Endometrial microvascular endothelial cells (primary cell): ENCODE measurements around the gene C17orf67. TPM values are rescaled to one million over a fixed set of nuclear protein-coding genes. Genes with fewer than 3 reads are reported as not detected.

ENCODE experiments used
- in situ Hi-C: cut with HindIII; loops from 2 replicates; pipeline ENCODE4 v1.10.0; 2017; ENCODE audit warnings: low sequenced_read_pairs, low pct_unique_long_range_greater_than_20kb; ENCODE audit errors: inconsistent ontology term
- total RNA-seq: library from RNA; depleted of rRNA; stranded (reverse); fragments of >200 nt; gene quantifications from one replicate; pipeline ENCODE4 v1.2.3, GENCODE V29; 2015; ENCODE audit errors: inconsistent ontology term

Gene C17orf67
- total RNA-seq, 1 donor from 2014 or later, result 1.5 TPM

DNA sequence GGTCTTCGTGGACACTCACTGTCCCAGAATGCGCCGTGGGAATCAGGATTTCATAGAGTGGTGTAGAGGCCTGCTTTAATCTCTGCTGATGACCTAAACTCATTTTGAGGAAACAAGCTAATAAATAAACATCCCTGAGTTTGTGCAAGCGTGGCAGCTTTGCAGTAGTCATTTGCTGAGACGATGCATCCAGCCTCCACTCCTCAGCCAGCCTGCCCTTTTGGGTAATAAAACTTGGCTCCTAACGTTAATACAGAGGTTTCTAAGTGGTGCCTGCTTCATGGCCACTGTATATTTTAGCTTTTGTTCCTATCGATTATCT lies 1.5 kb upstream of the C17orf67 start:
- in situ Hi-C loops, result loop anchor here (25.0 kb wide), 1 partner anchor 102 kb away; no protein-coding TSS in a partner anchor

DNA sequence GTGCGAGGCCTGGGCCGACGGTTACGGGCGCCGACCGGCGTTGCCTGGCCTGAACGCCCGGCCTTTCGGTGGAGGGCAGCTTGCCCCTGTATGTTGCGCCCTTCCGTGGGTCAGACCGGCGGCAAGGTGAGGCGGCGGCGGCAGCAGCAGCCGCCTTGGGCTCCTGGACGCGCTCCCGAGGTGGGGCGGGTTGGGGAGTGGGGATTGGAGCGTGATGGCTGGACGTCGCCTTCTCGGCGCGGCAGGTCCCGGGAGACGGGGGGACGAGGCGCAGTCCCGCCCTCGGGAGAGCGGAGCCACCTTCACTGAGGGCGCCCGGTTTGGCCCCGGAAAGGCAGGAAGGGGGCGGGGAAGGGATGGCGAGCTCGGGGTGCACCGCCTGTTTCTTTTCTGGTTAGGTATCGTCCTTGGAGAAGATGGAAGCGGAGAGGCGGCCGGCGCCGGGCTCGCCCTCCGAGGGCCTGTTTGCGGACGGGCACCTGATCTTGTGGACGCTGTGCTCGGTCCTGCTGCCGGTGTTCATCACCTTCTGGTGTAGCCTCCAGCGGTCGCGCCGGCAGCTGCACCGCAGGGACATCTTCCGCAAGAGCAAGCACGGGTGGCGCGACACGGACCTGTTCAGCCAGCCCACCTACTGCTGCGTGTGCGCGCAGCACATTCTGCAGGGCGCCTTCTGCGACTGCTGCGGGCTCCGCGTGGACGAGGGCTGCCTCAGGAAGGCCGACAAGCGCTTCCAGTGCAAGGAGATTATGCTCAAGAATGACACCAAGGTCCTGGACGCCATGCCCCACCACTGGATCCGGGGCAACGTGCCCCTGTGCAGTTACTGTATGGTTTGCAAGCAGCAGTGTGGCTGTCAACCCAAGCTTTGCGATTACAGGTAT lies 902 bp upstream of the C17orf67 start:
- in situ Hi-C loops, result loop anchor here (25.0 kb wide), 1 partner anchor 103 kb away; no protein-coding TSS in a partner anchor

DNA sequence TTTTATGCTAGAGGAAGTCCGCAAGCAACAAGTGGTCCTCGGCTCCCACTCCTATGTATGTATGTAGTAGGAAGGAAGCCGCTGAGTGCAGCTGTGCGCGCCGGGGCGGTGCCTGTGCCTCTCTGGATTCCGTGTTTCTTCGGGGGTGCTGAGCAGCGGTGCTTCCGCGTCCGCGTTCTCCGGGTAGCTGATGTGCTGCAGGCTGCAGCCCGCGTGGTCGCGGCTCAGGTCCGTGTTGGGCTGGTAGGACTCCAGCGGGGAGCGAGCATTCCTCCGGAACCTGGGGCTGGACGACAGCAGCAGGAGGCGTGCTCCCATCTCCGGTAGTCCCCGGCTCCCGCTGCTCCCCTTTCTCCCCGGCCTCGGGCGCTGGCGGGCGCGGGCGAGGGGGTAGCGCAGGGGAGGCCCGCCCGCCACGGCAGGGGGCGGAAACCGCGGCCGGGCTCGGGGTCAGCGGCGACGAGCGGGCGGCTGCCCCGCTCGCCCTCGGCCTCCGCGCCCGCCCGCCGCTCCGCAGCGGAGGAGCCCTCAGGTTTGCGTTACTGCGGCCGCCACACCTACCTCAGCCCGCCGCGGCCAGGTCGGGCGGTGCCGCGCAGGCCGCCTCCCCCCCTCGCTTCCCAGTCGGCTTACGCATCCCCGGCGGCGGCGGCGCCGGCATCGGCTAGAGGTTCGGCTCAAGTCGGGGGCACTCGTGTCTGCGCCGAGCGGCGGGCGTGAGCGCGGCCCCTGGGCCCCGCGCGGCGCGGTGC lies 487 bp downstream of the C17orf67 start:
- in situ Hi-C loops, result loop anchor here (25.0 kb wide), 1 partner anchor 104 kb away; no protein-coding TSS in a partner anchor

DNA sequence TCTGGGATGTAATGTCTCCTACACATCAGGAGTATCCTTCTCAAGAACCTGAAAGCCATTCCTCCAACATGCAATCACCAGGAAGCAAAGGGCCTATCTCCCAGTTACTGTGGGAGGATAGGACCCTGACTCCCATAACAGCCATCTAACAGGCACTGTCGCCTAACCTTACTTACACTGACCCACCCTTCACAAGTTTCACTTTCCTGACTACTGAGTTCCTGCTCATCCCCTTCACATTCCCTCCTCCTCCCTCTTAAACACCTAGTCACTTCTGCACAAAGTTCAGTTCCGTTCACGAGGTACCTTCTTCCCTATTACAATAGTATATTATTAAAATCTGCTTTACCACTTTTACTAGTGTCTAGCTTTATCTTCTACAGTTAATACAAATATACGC lies 1.3 kb downstream of the C17orf67 start:
- in situ Hi-C loops, result loop anchor here (25.0 kb wide), 1 partner anchor 105 kb away; no protein-coding TSS in a partner anchor

DNA sequence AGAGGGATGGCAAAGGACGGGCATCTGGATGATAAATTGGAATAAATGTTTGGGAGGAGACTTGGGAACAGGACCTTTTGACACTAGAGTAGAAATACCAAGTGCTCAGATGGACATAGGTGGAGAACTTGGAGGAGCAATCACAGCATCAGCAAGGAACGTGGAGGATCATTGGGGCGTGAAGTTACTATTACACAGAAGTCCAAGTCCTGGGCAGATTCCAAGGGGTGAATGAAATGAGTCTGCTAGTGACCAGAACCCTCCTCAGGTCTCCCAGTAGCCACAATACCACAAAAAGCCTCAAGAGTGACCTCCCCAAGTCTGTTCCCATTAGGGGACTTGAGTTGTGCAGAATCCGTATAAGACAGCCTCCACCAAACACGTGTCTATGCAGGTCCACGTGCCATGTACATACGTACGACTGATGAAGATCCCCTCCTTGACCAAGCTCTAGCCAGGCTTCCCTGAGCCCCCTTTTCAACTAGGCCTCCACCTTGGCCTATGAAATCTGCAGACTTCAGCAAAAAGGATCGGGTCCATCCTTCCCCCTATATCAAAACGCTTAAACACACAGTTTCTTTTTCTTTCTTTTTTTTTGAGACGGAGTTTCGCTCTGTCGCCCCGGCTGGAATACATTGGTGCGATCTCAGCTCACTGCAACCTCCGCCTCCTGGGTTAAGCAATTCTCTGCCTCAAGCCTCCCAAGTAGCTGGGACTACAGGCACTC lies 2.2 kb downstream of the C17orf67 start:
- in situ Hi-C loops, result loop anchor here (25.0 kb wide), 1 partner anchor 106 kb away; no protein-coding TSS in a partner anchor

DNA sequence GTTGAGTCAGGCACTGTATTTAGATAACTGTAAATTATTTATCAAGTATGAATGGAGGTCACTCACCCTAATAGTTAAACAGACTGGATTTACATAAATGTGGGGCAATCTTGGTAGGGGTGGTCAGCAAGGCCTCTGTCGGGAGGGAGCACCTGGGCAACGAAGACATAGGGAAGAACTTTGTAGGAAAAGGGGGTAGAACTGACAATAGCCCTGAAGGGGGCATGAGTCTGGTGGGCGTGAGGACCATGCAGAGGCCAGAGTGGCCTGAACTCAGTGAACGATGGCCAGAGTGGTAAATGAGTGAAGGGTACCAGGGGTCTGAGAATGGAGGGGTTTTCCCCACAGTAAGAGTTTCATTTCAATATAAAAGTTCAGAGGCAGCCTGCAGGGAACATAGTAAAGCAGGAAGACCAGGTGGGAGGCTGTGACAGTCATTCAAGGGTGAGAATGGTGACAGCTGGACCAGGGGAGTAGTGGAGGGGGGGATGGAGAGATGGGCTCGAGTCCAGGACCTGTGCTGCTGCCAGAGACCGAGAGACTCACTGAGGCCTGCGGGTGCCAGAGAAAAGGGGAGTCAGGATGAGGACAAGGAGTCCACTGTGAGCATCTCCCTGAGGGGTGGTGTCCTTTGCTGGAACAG lies 2.9 kb downstream of the C17orf67 start:
- in situ Hi-C loops, result loop anchor here (25.0 kb wide), 1 partner anchor 106 kb away; no protein-coding TSS in a partner anchor

DNA sequence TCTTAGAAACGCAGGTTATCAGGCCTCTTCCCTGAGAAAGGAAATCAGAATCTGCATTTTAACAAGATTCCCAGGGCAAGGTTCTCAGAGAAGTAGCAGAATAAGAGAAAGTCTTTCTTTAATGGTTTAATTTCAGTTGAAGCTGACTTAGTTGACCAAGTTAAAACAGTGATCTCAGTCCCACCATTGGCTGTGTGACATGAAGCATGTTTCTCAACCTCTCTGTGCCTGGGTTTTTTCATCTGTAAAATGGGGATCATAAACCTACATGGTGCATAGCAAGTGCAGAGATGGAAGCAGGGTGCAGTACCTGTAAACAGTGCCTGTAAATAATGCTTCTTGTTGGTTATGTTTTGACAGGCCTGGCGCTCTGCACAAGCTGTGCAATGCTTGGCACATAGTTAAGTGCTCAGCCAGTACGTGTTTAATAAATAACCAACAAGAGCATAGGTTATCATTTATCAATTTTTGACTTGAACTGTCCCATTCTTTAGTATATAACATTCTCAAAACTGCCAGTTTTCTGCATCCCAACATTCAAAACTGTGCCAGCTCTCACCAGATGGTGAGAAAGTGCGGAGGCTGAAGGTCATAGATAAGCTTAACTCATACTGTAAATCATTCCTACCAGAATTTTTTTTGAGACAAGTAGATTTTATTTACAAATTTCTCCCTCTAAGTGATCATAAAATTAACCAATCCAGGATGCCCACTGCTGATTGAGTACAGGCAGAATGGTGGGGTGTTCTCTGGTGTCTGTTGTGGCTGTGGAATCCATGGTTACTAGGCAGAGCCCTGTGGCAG lies 6.9 kb downstream of the C17orf67 start:
- in situ Hi-C loops, result loop anchor here (25.0 kb wide), 1 partner anchor 110 kb away; no protein-coding TSS in a partner anchor

DNA sequence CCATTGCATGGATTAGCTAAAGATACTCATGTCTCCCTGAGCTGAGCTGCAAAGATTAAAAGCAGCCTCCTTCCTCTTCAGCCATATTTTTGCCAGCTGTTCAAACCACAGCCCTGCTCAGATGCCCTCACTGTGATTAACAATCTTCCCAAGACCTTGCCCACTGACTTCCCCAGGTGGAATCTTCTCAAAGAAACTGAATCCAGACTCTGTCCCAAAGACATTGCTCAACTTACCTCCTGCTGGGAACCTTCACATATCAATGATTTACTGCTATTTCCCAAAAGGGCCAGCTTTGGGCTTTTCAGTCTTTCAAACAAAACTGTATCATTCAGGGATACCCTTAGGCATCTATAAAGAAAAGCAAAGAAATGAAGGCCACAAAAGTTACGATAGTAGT lies 9.2 kb downstream of the C17orf67 start:
- in situ Hi-C loops, result no loop called here

DNA sequence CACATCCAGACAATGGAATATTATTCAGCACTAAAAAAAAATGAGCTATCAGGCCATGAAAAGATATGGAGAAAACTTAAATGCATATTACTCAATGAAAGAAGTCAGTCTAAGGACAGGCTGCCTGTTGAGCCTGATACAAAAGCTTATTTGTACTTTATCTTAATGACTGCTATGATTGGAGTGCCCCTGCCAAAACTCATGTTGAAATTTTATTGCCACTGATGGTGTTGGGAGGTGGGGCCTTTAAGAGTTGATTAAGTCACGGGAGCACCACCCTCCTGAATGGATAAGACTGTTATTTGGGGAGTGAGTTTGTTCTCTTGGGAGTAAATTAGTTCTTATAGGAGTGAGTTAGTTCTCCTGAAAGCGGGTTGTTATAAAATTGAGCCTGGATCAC lies 9.9 kb downstream of the C17orf67 start:
- in situ Hi-C loops, result no loop called here

DNA sequence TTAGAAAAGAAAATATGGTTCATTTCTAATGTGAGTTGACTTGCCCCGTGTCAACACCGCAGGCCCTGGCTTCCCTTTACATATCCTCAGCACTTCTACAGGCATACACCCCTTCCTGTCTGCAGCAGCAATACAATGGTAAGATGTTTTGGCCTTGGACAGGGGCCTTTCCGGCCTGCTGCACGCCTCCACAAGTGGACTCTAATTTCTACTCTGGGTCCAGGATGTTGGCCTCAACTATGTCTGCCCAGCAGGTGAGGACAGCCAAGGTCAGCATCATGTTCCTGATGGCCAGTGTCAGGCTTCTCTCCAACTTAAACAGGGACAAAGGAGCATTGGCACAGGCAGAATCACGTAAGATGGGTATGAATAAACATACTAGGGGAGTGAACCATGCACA lies 11.0 kb downstream of the C17orf67 start:
- in situ Hi-C loops, result no loop called here

DNA sequence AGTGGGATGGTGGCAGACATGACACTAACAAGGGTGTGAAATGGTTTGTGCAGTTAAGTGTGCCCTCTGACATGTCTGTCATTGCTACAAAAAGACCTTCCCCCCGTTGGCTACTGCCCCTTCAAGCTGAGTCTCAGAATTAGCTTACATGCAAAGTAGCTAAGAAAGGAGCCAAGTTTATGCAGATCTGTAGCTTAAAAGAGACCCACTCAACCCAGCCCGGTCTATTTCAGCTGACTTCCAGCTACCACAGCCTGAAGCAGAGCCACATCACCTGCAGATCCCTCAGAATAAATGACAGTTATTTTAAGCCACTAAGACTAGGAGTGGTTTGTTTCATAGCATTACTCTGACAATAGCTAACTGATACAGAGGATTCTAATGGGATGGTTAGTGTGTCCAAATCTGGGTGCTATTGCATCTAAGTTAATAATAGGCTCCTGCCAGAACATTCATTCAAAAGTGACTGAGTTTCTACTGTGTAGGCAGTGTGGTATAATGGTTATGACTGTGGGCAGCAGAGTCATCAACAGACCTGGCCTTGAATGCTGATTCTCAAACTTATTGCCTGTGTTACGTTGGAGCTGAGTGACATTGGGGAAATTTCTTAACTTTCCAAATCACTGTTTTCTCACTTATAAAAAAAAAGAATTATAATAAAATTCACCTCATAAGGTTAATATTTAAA lies 11.7 kb downstream of the C17orf67 start:
- in situ Hi-C loops, result no loop called here

DNA sequence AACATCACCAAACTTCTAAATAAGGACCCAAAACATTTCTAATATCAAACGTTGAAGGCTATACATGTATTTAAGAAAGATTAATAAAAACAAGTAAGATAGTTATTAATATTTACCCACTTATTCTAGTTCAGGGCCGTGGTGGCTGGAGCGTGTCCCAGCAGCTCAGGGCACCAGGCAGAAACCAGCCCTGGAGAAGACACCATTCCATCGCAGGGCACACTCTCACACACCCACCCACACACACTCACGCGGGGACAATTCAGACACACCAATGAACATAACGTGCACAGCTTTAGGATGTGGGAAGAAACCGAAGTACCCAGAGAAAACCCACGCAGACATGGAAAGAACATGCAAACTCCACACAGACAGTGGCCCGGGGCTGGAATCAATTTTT lies 13.5 kb downstream of the C17orf67 start:
- in situ Hi-C loops, result no loop called here

DNA sequence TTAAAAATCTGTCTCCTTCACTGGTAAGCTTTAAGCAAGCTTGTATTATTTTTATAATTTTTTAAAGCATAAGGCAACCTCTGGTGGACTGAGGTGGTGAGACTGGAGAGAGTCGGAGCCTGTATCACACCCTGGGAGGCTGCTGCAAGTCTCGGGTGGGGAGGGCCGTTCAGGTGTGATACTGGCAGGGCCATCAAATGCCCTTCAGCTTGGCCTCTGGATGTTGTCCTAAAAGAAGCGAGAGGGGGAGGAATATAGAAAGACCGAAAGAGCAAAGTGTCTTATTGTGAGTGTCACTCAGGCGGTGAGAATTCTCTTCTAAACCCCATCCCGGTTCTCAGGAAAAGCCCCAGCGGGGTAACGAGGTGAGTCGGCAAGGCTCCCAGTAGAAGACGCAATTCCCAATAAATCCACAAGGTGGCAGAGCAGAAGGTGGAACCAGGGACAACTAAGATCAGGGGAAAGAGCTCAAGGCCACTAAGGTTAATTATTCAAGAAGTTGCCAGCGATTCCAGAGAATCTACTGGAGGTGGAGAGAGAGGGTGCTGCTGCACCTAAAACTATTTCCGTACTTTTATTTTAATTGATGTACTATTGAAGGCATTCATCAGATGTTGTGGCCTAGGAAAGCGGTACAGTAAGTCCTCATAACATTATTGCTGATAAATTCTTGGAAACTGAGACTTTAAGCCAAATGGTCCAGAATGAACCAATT lies 14.1 kb downstream of the C17orf67 start:
- in situ Hi-C loops, result no loop called here

DNA sequence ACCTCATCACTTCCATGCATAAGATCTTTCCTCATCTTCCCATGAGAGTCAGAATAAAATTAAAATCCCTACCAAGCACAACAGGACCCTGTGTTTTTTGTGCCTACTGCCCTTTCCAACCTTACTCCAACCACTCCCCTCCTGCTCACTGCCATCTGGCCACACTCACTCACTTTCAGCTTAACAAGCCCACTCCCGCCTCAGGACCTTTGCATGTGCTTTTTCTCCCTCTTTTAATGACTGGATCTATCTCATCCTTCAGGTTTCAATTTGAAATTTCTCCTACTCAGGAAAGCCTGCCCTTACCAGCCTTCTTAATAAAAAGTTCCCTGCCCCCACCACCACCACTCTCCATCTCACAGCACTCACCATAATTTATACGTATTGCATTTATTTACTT lies 14.7 kb downstream of the C17orf67 start:
- in situ Hi-C loops, result no loop called here

DNA sequence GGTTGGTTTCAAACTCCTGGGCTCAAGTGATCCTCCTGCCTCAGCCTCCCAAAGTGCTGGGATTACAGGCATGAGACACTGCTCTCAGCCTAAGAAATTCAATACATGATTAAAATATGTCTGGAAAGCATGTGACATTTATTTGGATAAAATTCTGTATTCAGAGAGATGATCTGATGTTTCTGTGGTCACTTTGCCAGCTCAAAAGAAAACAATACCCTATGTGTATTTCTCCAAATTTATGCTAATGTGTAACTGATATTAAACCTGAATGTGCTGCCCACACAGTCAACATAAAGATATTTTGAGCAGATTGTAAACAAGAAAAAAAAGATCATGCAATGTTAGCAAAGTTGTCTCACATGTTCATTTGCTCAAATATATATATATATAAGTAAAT lies 16.7 kb downstream of the C17orf67 start:
- in situ Hi-C loops, result no loop called here

DNA sequence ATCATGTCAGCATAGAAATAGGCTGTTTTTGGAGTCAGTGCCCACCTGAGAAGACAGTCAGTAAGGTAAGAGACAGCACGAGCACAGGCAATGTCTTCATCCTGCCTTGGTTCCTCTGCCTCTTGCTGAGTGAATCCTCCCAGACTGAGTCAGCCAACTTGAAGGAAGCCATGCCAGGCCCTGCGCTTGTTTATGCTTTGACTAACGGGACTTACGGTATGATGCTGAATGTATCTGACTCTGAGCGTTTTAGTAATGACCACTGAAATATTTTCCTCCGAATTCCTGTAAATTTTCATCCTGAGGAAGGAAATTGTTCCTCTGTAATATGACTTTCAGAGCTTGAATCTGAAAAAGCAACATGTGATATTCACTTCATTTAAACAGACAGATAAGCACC lies 18.0 kb downstream of the C17orf67 start:
- in situ Hi-C loops, result no loop called here

DNA sequence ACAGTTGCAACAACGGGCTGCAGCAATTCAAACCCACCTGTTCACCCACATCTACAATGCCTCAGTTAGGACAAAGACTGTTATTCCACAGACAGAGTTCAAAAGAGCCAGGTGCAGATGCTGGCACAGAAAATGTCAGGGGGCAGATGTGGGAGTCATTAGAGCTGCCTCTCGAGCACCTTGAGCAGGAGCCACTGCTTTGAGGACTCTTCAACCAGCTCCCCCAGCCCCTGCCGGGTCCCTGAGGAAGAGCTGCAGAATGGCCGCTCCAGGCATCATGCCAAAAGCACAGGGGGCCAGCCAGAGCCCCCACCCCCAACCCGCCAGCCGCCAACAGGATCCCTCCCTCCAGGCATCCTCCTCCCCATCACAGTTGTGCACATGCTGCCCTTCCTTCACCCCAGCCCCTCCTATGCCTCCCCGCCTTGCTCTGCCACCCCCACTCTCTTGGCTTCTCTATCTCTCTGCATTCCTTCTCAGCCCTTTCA lies 20.8 kb downstream of the C17orf67 start:
- in situ Hi-C loops, result no loop called here
